NB4 (cell line): ENCODE data around the gene MDM2.

Experiments used
- DNase-seq: peaks from one replicate; pipeline ENCODE4 v3.0.0; 2010; ENCODE audit warnings: low read depth
- H3K4me3 ChIP-seq: one replicate; pipeline ENCODE4 v1.5.1; 2011; ENCODE audit warnings: mild to moderate bottlenecking, low read depth, low read length, moderate library complexity
- MAX ChIP-seq: IDR thresholded peaks from 2 replicates; pipeline ENCODE4 v1.6.1; 2011; ENCODE audit warnings: low read depth, low read length
- MYC ChIP-seq: IDR thresholded peaks from 2 replicates; pipeline ENCODE4 v1.6.1; 2011; ENCODE audit warnings: low read depth, low read length
- POLR2A ChIP-seq: IDR thresholded peaks from 2 replicates; pipeline ENCODE4 v1.6.1; 2011; ENCODE audit warnings: mild to moderate bottlenecking; ENCODE audit not compliant: insufficient read length; ENCODE audit errors: extremely low read depth
- TF ChIP-seq, protein P1 (sequence below): IDR thresholded peaks from one replicate; pipeline ENCODE4 v1.5.1; 2012; ENCODE audit warnings: low read depth, low read length

MDM2 gene

DNA sequence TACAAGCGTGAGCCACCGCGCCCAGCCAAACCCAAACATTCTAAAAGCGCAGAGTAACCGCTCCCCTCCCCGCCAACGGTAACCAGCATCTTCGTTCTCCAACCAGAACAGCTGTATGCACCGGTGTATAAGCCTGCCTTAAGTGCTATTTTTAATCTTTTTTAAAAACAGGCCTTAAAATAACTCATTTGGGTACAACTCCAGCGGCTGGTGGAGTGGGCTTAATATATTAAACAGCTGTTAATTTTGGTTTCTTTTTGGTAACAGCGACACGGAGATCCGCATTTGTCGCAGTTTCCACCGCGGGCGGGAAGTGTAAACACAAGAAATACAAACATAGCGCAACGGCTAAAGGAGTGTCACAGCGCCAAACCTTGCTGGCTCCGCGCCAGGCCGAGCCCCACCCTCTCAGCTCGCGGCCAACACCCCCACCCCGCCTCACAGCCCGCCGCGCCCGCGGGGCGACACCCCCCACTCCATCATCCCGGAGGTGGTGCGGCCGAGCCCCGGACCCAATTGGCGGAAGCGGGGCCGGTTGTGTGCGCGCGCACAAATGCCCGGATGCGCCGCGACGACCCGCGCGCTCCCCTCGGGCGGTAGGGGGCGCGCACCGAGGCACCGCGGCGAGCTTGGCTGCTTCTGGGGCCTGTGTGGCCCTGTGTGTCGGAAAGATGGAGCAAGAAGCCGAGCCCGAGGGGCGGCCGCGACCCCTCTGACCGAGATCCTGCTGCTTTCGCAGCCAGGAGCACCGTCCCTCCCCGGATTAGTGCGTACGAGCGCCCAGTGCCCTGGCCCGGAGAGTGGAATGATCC, at the start of gene MDM2:
TSS of gene MDM2 (plus strand) at position 602 of the 812 bp plus-strand sequence. CDS start 301 bp downstream, outside the sequence.
- peak; percentile 98 for DNase-seq
- TF ChIP-seq MAX (0 out of 2 replicates have a peak, but pooled peaks have one; percentile 42), MYC (peak; percentile 64; the same call in 1 of the 2 replicates), POLR2A (peak; percentile 82)
- TF ChIP-seq, protein P1, sequence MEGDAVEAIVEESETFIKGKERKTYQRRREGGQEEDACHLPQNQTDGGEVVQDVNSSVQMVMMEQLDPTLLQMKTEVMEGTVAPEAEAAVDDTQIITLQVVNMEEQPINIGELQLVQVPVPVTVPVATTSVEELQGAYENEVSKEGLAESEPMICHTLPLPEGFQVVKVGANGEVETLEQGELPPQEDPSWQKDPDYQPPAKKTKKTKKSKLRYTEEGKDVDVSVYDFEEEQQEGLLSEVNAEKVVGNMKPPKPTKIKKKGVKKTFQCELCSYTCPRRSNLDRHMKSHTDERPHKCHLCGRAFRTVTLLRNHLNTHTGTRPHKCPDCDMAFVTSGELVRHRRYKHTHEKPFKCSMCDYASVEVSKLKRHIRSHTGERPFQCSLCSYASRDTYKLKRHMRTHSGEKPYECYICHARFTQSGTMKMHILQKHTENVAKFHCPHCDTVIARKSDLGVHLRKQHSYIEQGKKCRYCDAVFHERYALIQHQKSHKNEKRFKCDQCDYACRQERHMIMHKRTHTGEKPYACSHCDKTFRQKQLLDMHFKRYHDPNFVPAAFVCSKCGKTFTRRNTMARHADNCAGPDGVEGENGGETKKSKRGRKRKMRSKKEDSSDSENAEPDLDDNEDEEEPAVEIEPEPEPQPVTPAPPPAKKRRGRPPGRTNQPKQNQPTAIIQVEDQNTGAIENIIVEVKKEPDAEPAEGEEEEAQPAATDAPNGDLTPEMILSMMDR, result peak; percentile 73
- peak within 1 kb of the TSS; percentile 85 for H3K4me3 ChIP-seq

- DNase-seq, result no peak
- no peak overlapping the region for H3K4me3 ChIP-seq
- no peak for TF ChIP-seq MAX
- TF ChIP-seq POLR2A, result no peak
- no peak for TF ChIP-seq MYC
- TF ChIP-seq, protein P1, result no peak
These were observed 48.1 kb upstream of the MDM2 start for GRCh38 chr12:68759852-68760251.

DNA sequence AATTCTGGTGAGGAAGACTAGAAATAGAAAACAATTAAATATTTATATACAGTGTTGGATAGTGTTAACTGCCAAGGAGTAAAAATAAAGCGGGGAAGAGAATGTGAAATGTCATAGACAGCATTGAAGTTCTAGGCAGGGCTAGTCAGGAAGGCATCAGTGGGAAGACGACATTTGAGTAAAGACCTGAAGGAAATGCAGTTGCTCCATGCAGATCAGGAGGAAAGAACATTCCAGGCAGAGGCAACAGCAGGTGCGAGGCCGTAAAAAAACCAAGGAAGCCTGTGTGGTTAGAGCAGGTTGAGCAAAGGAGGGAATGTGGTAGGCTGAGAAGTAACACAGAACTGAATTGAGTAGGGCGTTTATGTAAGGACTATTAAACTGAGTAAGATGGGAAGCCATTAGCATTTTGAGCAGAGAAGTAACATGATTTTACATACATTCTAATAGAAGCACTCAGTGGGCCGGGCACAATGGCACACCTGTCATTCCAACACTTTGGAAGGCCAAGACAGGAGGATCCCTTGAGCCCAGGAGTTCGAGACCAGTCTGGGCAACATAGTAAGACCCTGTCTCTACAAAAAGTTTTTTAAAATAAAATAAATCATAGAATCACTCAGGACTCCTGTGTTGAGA, 47.1 kb upstream of the MDM2 start:
- TF ChIP-seq, protein P1, result no peak
- TF ChIP-seq POLR2A (no peak), MYC (no peak), MAX (no peak)
- no peak overlapping the region for H3K4me3 ChIP-seq
- no peak for DNase-seq

DNA sequence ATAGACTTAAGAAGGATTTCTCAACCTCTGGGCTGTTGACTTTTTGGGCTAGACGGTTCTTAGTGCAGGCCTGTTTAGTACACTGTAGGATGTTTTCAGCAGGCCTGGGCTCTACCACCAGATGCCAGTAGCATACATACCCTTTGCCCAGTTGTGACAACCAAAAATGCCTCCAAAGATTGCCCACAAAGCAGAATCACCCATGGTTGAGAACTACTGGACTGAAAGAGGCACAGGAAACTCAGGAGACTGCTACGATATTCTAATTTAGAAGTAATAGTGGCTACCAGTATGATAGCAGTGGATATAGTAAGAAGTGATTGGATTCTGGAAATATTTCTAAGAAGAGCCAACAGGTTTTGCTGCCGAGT, 46.5 kb upstream of the MDM2 start:
- DNase-seq, result no peak
- TF ChIP-seq, protein P1, result no peak
- TF ChIP-seq MAX (no peak), MYC (no peak), POLR2A (no peak)
- H3K4me3 ChIP-seq, result no peak overlapping the region

DNA sequence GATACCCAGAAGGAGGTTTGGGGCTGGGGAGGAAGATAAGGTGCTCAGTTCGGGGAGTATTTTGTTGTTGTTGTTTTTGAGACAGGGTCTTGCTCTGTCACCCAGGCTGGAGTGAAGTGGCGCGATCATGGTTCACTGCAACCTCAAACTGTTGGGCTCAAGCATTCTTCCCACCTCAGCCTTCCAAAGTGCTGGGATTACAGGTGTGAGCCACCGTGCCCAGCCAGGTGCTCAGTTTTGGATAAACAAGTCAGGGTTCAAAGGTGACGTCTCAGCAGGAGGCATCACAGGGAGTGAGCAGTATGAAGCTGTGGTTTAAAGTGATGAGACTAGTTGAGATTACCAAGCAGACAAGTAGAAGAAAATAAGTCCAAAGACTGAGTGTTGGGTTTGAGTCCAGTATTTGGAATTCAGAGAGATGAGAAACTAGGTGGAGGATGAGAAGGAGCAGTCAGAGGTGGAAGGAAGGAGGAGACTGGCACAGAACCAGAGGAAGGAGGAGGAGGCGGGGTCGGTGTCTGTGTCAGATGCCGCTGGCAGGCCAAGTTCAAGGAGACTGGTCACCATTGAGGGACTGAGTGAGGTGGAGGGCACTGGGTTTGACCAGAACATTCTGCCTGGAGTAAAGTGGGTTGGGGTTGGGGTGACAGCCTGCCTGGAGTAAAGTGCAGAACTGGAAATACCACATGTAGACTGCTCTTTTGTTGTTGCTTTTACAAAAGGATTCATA, 45.9 kb upstream of the MDM2 start:
- no peak overlapping the region for H3K4me3 ChIP-seq
- DNase-seq, result no peak
- TF ChIP-seq POLR2A, result no peak
- no peak for TF ChIP-seq MAX
- no peak for TF ChIP-seq MYC
- TF ChIP-seq, protein P1, result no peak
